Endothelial cell (in vitro differentiated cells): Measurements from ENCODE around the gene FSTL1. TPM values are rescaled to one million over a fixed set of nuclear protein-coding genes. Genes with fewer than 3 reads are reported as not detected.

Experiments
- DNase-seq: peaks from one replicate; pipeline ENCODE4 v3.0.0; 2021; ENCODE audit warnings: low spot score
- H3K27ac Mint-ChIP-seq: one replicate; pipeline ENCODE4 v1.8.0; 2021; ENCODE audit warnings: mixed read lengths, inconsistent platforms; ENCODE audit not compliant: unreplicated experiment
- H3K27me3 Mint-ChIP-seq: one replicate; pipeline ENCODE4 v1.8.0; 2021; ENCODE audit warnings: mild to moderate bottlenecking, moderate library complexity, mixed read lengths, inconsistent platforms; ENCODE audit not compliant: unreplicated experiment
- H3K36me3 Mint-ChIP-seq: one replicate; pipeline ENCODE4 v1.8.0; 2021; ENCODE audit warnings: mild to moderate bottlenecking, low read depth, mixed read lengths, inconsistent platforms; ENCODE audit not compliant: unreplicated experiment
- H3K4me1 Mint-ChIP-seq: one replicate; pipeline ENCODE4 v1.8.0; 2021; ENCODE audit warnings: mild to moderate bottlenecking, mixed read lengths, inconsistent platforms; ENCODE audit not compliant: unreplicated experiment
- H3K4me3 Mint-ChIP-seq: one replicate; pipeline ENCODE4 v1.8.0; 2021; ENCODE audit warnings: mild to moderate bottlenecking, mixed read lengths, inconsistent platforms; ENCODE audit not compliant: unreplicated experiment
- H3K9me3 Mint-ChIP-seq: one replicate; pipeline ENCODE4 v1.8.0; 2021; ENCODE audit warnings: mixed read lengths, inconsistent platforms; ENCODE audit not compliant: unreplicated experiment
- CTCF ChIP-seq: fragments of 200-600 bp; sonication (generic); IDR thresholded peaks from one replicate; pipeline ENCODE4 v1.5.0; 2021; ENCODE audit warnings: antibody characterized with exemption; ENCODE audit not compliant: unreplicated experiment
- total RNA-seq: library from RNA; stranded (reverse); fragmentation: NEBNext Ultra II Directional; extraction: Animal tissue kit (Norgen Biotek cat#: 25700); gene quantifications from one replicate; pipeline ENCODE4 v1.2.1, GENCODE V29; 2021; ENCODE audit not compliant: unreplicated experiment

FSTL1 gene
- total RNA-seq, 1 donor from 2014 or later = 1,211 TPM

GRCh38 chr3:120469440-120469839, 18.6 kb upstream of the FSTL1 start:
- no peak for DNase-seq
- H3K27ac Mint-ChIP-seq = no peak overlapping the region
- TF ChIP-seq CTCF = no peak
- H3K9me3 Mint-ChIP-seq = peaks cover 4% of the 10 kb centered on the region
- H3K4me1 Mint-ChIP-seq = no peaks in the 10 kb centered on the region
- no peak overlapping the region for H3K4me3 Mint-ChIP-seq
- no peaks in the 10 kb centered on the region for H3K36me3 Mint-ChIP-seq
- no peaks in the 10 kb centered on the region for H3K27me3 Mint-ChIP-seq

- DNase-seq = no peak
- no peaks in the 10 kb centered on the region for H3K4me1 Mint-ChIP-seq
- peaks cover 4% of the 10 kb centered on the region for H3K9me3 Mint-ChIP-seq
- no peak for TF ChIP-seq CTCF
- H3K36me3 Mint-ChIP-seq = no peaks in the 10 kb centered on the region
- no peak overlapping the region for H3K4me3 Mint-ChIP-seq
- H3K27me3 Mint-ChIP-seq = no peaks in the 10 kb centered on the region
- no peak overlapping the region for H3K27ac Mint-ChIP-seq
Observed at GRCh38 chr3:120468635-120469295, 18.0 kb upstream of the FSTL1 start.

GRCh38 chr3:120462409-120462959, 11.7 kb upstream of the FSTL1 start:
- no peak for DNase-seq
- Mint-ChIP-seq H3K27me3 (peaks cover 3% of the 10 kb centered on the region), H3K9me3 (no peaks in the 10 kb centered on the region), H3K27ac (no peak overlapping the region), H3K4me3 (no peak overlapping the region), H3K36me3 (peaks cover 8% of the 10 kb centered on the region), H3K4me1 (peaks cover 13% of the 10 kb centered on the region)
- TF ChIP-seq CTCF = no peak

GRCh38 chr3:120461416-120461815, 10.6 kb upstream of the FSTL1 start:
- Mint-ChIP-seq H3K9me3 (no peaks in the 10 kb centered on the region), H3K36me3 (peaks cover 8% of the 10 kb centered on the region), H3K27me3 (peaks cover 3% of the 10 kb centered on the region), H3K4me3 (no peak overlapping the region), H3K4me1 (peaks cover 13% of the 10 kb centered on the region), H3K27ac (no peak overlapping the region)
- no peak for DNase-seq
- no peak for TF ChIP-seq CTCF

- no peak for DNase-seq
- H3K27me3 Mint-ChIP-seq = peaks cover 3% of the 10 kb centered on the region
- H3K4me1 Mint-ChIP-seq = peaks cover 13% of the 10 kb centered on the region
- H3K27ac Mint-ChIP-seq = no peak overlapping the region
- no peak for TF ChIP-seq CTCF
- H3K4me3 Mint-ChIP-seq = no peak overlapping the region
- peaks cover 8% of the 10 kb centered on the region for H3K36me3 Mint-ChIP-seq
- no peaks in the 10 kb centered on the region for H3K9me3 Mint-ChIP-seq
Observed at GRCh38 chr3:120460862-120461261, 10.1 kb upstream of the FSTL1 start.
